Smooth muscle cell (in vitro differentiated cells): ENCODE data around the gene PKIG. TPM values are rescaled to one million over a fixed set of nuclear protein-coding genes. Genes with fewer than 3 reads are reported as not detected.

Experiments
- DNase-seq: peaks from one replicate; lab custom pipeline; 2025; ENCODE audit not compliant: unreplicated experiment; lab: John Stamatoyannopoulos, UW
- H2AFZ ChIP-seq: fragments of 200-600 bp; sonication (generic); 2 replicates; pipeline ENCODE4 v1.6.0; 2016; ENCODE audit warnings: antibody characterized with exemption, low read depth, mild to moderate bottlenecking
- H3F3A ChIP-seq: fragments of 200-600 bp; sonication (generic); 2 replicates; pipeline ENCODE4 v1.6.0; 2017; ENCODE audit warnings: antibody characterized with exemption, low read depth
- H3K27ac ChIP-seq: fragments of 200-600 bp; sonication (generic); 2 replicates; pipeline ENCODE4 v1.5.1; 2016; ENCODE audit warnings: low read depth, mild to moderate bottlenecking
- H3K27me3 ChIP-seq: fragments of 200-600 bp; sonication (generic); 2 replicates; pipeline ENCODE4 v1.6.1; 2016; ENCODE audit warnings: low read depth, mild to moderate bottlenecking
- H3K36me3 ChIP-seq: fragments of 200-600 bp; sonication (generic); 2 replicates; pipeline ENCODE4 v1.5.1; 2016; ENCODE audit warnings: low read depth
- H3K4me1 ChIP-seq: fragments of 200-600 bp; sonication (generic); 2 replicates; pipeline ENCODE4 v1.5.1; 2016; ENCODE audit warnings: low read depth
- H3K4me2 ChIP-seq: fragments of 200-600 bp; sonication (generic); 2 replicates; pipeline ENCODE4 v1.6.0; 2016; ENCODE audit warnings: mild to moderate bottlenecking
- H3K4me3 ChIP-seq: fragments of 200-600 bp; sonication (generic); 2 replicates; pipeline ENCODE4 v1.5.1; 2016; ENCODE audit warnings: mild to moderate bottlenecking
- H3K79me2 ChIP-seq: fragments of 200-600 bp; sonication (generic); 2 replicates; pipeline ENCODE4 v1.6.0; 2016; ENCODE audit warnings: low read depth, mild to moderate bottlenecking
- H3K9ac ChIP-seq: fragments of 200-600 bp; sonication (generic); 2 replicates; pipeline ENCODE4 v1.6.0; 2016; ENCODE audit warnings: low read depth
- H3K9me3 ChIP-seq: fragments of 200-600 bp; sonication (generic); replicated peaks from 2 replicates; pipeline ENCODE4 v1.5.1; 2016; ENCODE audit warnings: low read depth
- H4K20me1 ChIP-seq: fragments of 200-600 bp; sonication (generic); 2 replicates; pipeline ENCODE4 v1.6.0; 2016; ENCODE audit warnings: low read depth
- CTCF ChIP-seq: fragments of 200-600 bp; sonication (generic); IDR thresholded peaks from 2 replicates; pipeline ENCODE4 v1.5.1; 2017; ENCODE audit warnings: borderline replicate concordance, mild to moderate bottlenecking, antibody characterized with exemption; ENCODE audit not compliant: insufficient read depth, poor library complexity, severe bottlenecking
- WGBS: methylation state at CpG from one replicate; pipeline ENCODE4 v1.1.7; 2016; ENCODE audit warnings: low lambda C conversion rate; 5-methylcytosine and 5-hydroxymethylcytosine counted together
- polyA plus RNA-seq: library from polyadenylated mRNA; unstranded; fragments of >200 nt; fragmentation: Nextera tagmentation; extraction: Ambion mirVana; gene quantifications from 2 replicates; pipeline ENCODE4 v1.2.1, GENCODE V29; 2016
- total RNA-seq: library from RNA; depleted of rRNA; stranded (reverse); fragments of >200 nt; gene quantifications from 2 replicates; pipeline ENCODE4 v1.2.3, GENCODE V29; 2014

Gene PKIG
- total and polyA plus RNA-seq, 2 experiments from 2014 or later = 68.9 to 86.1 TPM

DNA sequence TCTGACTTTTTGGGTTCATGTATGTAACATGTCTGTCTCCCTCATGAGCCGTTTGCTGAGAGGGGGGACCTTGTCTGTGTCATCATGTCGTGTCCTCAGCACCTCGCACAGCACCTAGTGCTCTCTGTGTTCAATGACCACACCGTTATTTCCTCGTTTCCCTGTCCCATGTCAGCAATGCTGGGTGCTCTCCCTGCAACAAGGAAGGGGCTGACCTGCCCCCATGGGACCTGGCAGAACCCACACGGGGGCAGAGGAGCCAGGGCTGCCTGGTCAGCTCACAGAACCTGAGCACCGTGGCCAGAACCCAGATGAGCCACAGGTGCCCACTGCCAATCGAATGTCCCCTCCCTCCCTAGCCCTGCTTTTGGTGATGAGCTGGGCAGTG lies 61.8 kb downstream of the PKIG start:
- H3K27ac ChIP-seq = peak overlapping the region; percentile 96
- H3K27me3 ChIP-seq = no peaks in the 10 kb centered on the region
- peaks cover 9% of the 10 kb centered on the region for H3F3A ChIP-seq
- H3K9ac ChIP-seq = peak overlapping the region; percentile 55
- WGBS = 89% methylated on average over 8 of the region's 8 CpGs
- no peaks in the 10 kb centered on the region for H3K36me3 ChIP-seq
- H2AFZ ChIP-seq = no peak overlapping the region
- peaks cover 29% of the 10 kb centered on the region for H3K4me1 ChIP-seq
- H3K4me3 ChIP-seq = no peak overlapping the region
- H3K79me2 ChIP-seq = no peaks in the 10 kb centered on the region
- TF ChIP-seq CTCF = no peak
- H4K20me1 ChIP-seq = no peaks in the 10 kb centered on the region
- H3K9me3 ChIP-seq = no peaks in the 10 kb centered on the region
- no peak for DNase-seq
- H3K4me2 ChIP-seq = peak overlapping the region; percentile 63

DNA sequence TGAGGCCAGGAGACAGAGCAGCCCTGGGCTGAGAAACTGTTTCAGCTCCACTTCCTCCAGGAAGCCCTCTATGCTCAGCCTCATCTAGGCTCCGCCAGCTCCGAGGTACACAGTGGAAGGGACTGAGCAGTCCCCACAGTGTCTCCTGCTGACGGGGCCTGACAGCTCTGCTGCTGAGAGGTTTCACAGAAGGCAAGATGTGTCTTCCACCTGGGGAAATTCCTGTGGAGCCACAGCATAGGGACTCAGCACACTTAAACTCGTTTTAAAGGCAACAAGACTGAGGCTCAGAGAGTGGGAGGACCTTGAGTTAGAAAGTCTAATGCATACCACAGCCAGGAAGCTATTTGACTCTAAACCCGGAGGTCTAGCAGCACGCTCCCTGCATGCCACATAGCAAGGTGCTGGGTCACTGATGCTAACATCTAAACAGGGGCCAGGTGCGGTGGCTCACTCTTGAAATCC lies 62.3 kb downstream of the PKIG start:
- no peak for DNase-seq
- H3F3A ChIP-seq = peaks cover 9% of the 10 kb centered on the region
- H3K9me3 ChIP-seq = no peaks in the 10 kb centered on the region
- H4K20me1 ChIP-seq = no peaks in the 10 kb centered on the region
- no peaks in the 10 kb centered on the region for H3K36me3 ChIP-seq
- peak overlapping the region; percentile 96 for H3K27ac ChIP-seq
- H3K4me2 ChIP-seq = no peak overlapping the region
- TF ChIP-seq CTCF = no peak
- 82% methylated on average over 7 of the region's 7 CpGs for WGBS
- H3K9ac ChIP-seq = peak overlapping the region; percentile 55
- H2AFZ ChIP-seq = no peak overlapping the region
- H3K27me3 ChIP-seq = no peaks in the 10 kb centered on the region
- H3K4me1 ChIP-seq = peaks cover 29% of the 10 kb centered on the region
- no peaks in the 10 kb centered on the region for H3K79me2 ChIP-seq
- no peak overlapping the region for H3K4me3 ChIP-seq

GRCh38 chr20:44646023-44646640 lies 63.8 kb downstream of the PKIG start:
- no peak overlapping the region for H2AFZ ChIP-seq
- H3K36me3 ChIP-seq = no peaks in the 10 kb centered on the region
- no peak overlapping the region for H3K27ac ChIP-seq
- no peaks in the 10 kb centered on the region for H4K20me1 ChIP-seq
- DNase-seq = no peak
- H3K9ac ChIP-seq = no peak overlapping the region
- 59% methylated on average over 4 of the region's 4 CpGs for WGBS
- no peak overlapping the region for H3K4me3 ChIP-seq
- no peaks in the 10 kb centered on the region for H3K9me3 ChIP-seq
- no peaks in the 10 kb centered on the region for H3K27me3 ChIP-seq
- peaks cover 41% of the 10 kb centered on the region for H3K4me1 ChIP-seq
- no peaks in the 10 kb centered on the region for H3K79me2 ChIP-seq
- TF ChIP-seq CTCF = no peak
- no peak overlapping the region for H3K4me2 ChIP-seq
- peaks cover 9% of the 10 kb centered on the region for H3F3A ChIP-seq
